ENCODE data around the gene APMAP.
A peak's percentile ranks its signal among the peaks of the same experiment; 100 is the strongest.
"Not testable (repeated sequence)": the region's sequence is repeated elsewhere in the genome, so short reads cannot be mapped to it uniquely, and the experiment has no call there.

Gene APMAP

GRCh38 chr20:24934101-24934661 lies 58.4 kb downstream of the APMAP start:
- no peaks in the 10 kb centered on the region for H3K9me3 ChIP-seq (ENCODE audit: insufficient read depth, low read length)
- no peaks in the 10 kb centered on the region for H3K36me3 ChIP-seq (replicated peaks; ENCODE audit: low read depth, low read length)
- no peak overlapping the region for H3K27ac ChIP-seq (ENCODE audit: low read length)
- no peaks in the 10 kb centered on the region for H3K79me2 ChIP-seq (ENCODE audit: low read length)
- H3K4me3 ChIP-seq (ENCODE audit: low read length): no peak overlapping the region
- no peak overlapping the region for H2AFZ ChIP-seq (ENCODE audit: low read depth, low read length)
- H3K9ac ChIP-seq (ENCODE audit: low read length): no peak overlapping the region
- H4K20me1 ChIP-seq (ENCODE audit: insufficient read depth, low read length): no peaks in the 10 kb centered on the region
- no peaks in the 10 kb centered on the region for H3K27me3 ChIP-seq (ENCODE audit: low read depth, low read length)
- TF ChIP-seq EZH2phosphoT487 (IDR thresholded peaks at IDR 0.05; ENCODE audit: low read depth) (no peak), CTCF (IDR thresholded peaks at IDR 0.05; ENCODE audit: low read depth, low read length) (no peak)
- H3K4me1 ChIP-seq (ENCODE audit: low read length): peaks cover 25% of the 10 kb centered on the region
- H3K4me2 ChIP-seq (ENCODE audit: low read length): no peak overlapping the region

- Histone ChIP-seq H3K9ac (ENCODE audit: low read length) (no peak overlapping the region), H3K27ac (ENCODE audit: low read length) (no peak overlapping the region), H4K20me1 (ENCODE audit: insufficient read depth, low read length) (no peaks in the 10 kb centered on the region), H2AFZ (ENCODE audit: low read depth, low read length) (no peak overlapping the region), H3K4me2 (ENCODE audit: low read length) (no peak overlapping the region), H3K36me3 (replicated peaks; ENCODE audit: low read depth, low read length) (no peaks in the 10 kb centered on the region), H3K79me2 (ENCODE audit: low read length) (no peaks in the 10 kb centered on the region), H3K9me3 (ENCODE audit: insufficient read depth, low read length) (no peaks in the 10 kb centered on the region), H3K4me1 (ENCODE audit: low read length) (peaks cover 25% of the 10 kb centered on the region), H3K27me3 (ENCODE audit: low read depth, low read length) (no peaks in the 10 kb centered on the region), H3K4me3 (ENCODE audit: low read length) (no peak overlapping the region)
- TF ChIP-seq EZH2phosphoT487 (IDR thresholded peaks at IDR 0.05; ENCODE audit: low read depth) (no peak), CTCF (IDR thresholded peaks at IDR 0.05; ENCODE audit: low read depth, low read length) (no peak)
Measured at GRCh38 chr20:24933266-24933908, 59.2 kb downstream of the APMAP start.

GRCh38 chr20:24931893-24932292 lies 60.7 kb downstream of the APMAP start:
- not testable (repeated sequence) for H3K4me2 ChIP-seq (ENCODE audit: low read length)

GRCh38 chr20:24930724-24931688 lies 61.5 kb downstream of the APMAP start:
- not testable (repeated sequence) for H4K20me1 ChIP-seq (ENCODE audit: insufficient read depth, low read length); H3K27me3 ChIP-seq (ENCODE audit: low read depth, low read length); H3K79me2 ChIP-seq (ENCODE audit: low read length); H3K36me3 ChIP-seq (replicated peaks; ENCODE audit: low read depth, low read length); H3K9me3 ChIP-seq (ENCODE audit: insufficient read depth, low read length)
- Histone ChIP-seq H3K4me3 (ENCODE audit: low read length) (peak overlapping the region; percentile 66), H3K4me1 (ENCODE audit: low read length) (peaks cover 21% of the 10 kb centered on the region), H3K4me2 (ENCODE audit: low read length) (peak overlapping the region; percentile 77), H3K9ac (ENCODE audit: low read length) (peak overlapping the region; percentile 45), H2AFZ (ENCODE audit: low read depth, low read length) (peak overlapping the region; percentile 79), H3K27ac (ENCODE audit: low read length) (peak overlapping the region; percentile 4; the same call in 1 of the 2 replicates)
- peak; percentile 62 for TF ChIP-seq CTCF (IDR thresholded peaks at IDR 0.05; ENCODE audit: low read depth, low read length)

More at GRCh38 chr20:24931893-24932292, 60.7 kb downstream of the APMAP start:
- H3K9ac ChIP-seq (ENCODE audit: low read length); H2AFZ ChIP-seq (ENCODE audit: low read depth, low read length); H3K27me3 ChIP-seq (ENCODE audit: low read depth, low read length); H3K4me3 ChIP-seq (ENCODE audit: low read length); H3K36me3 ChIP-seq (replicated peaks; ENCODE audit: low read depth, low read length); H3K79me2 ChIP-seq (ENCODE audit: low read length); H3K27ac ChIP-seq (ENCODE audit: low read length); H4K20me1 ChIP-seq (ENCODE audit: insufficient read depth, low read length); H3K9me3 ChIP-seq (ENCODE audit: insufficient read depth, low read length): not testable (repeated sequence)
- H3K4me1 ChIP-seq (ENCODE audit: low read length): peaks cover 21% of the 10 kb centered on the region

Data from OCI-LY3 (cell line).